Measurements from ENCODE around the gene CDK10.

- TF ChIP-seq FOXA1 (IDR thresholded peaks at IDR 0.05): no peak
- TF ChIP-seq, protein P1, sequence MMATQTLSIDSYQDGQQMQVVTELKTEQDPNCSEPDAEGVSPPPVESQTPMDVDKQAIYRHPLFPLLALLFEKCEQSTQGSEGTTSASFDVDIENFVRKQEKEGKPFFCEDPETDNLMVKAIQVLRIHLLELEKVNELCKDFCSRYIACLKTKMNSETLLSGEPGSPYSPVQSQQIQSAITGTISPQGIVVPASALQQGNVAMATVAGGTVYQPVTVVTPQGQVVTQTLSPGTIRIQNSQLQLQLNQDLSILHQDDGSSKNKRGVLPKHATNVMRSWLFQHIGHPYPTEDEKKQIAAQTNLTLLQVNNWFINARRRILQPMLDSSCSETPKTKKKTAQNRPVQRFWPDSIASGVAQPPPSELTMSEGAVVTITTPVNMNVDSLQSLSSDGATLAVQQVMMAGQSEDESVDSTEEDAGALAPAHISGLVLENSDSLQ (IDR thresholded peaks at IDR 0.05): no peak
- no peak for TF ChIP-seq SUZ12 (IDR thresholded peaks at IDR 0.05)
- TF ChIP-seq BHLHE40 (IDR thresholded peaks at IDR 0.05; ENCODE audit: borderline replicate concordance): no peak
- no peak for TF ChIP-seq HDGF (IDR thresholded peaks at IDR 0.05; ENCODE audit: borderline replicate concordance)
- no peak for TF ChIP-seq FOXM1 (IDR thresholded peaks at IDR 0.05; ENCODE audit: borderline replicate concordance)
- TF ChIP-seq L3MBTL2 (conservative IDR thresholded peaks at IDR 0.05): no peak
- no peak for TF ChIP-seq SP1 (IDR thresholded peaks at IDR 0.05)
- no peak for TF ChIP-seq CTBP1 (IDR thresholded peaks at IDR 0.05; ENCODE audit: borderline replicate concordance)
- TF ChIP-seq ZNF384 (IDR thresholded peaks at IDR 0.05): no peak
- TF ChIP-seq ARNT (IDR thresholded peaks at IDR 0.05): no peak
- no peak for TF ChIP-seq ELF4 (IDR thresholded peaks at IDR 0.05)
- no peak for TF ChIP-seq TARDBP (IDR thresholded peaks at IDR 0.05)
- no peak for TF ChIP-seq FOXK2 (IDR thresholded peaks at IDR 0.05)
Measured at GRCh38 chr16:89690392-89690901, 4.0 kb downstream of the CDK10 start.

Measured in HEK293T (cell line).